Stimulated activated CD8-positive, alpha-beta memory T cell treated with anti-CD3 and anti-CD28 coated beads, Interleukin-12 subunit alpha, Interleukin-12 subunit beta, amount 100 ng/mL, for 24 hours (primary cell): ENCODE data around the gene ADGRF5.

Source experiments
- DNase-seq: peaks from one replicate; pipeline ENCODE4 v3.0.0-alpha.2; 2020; ENCODE audit errors: extremely low read depth

ADGRF5 gene

DNA sequence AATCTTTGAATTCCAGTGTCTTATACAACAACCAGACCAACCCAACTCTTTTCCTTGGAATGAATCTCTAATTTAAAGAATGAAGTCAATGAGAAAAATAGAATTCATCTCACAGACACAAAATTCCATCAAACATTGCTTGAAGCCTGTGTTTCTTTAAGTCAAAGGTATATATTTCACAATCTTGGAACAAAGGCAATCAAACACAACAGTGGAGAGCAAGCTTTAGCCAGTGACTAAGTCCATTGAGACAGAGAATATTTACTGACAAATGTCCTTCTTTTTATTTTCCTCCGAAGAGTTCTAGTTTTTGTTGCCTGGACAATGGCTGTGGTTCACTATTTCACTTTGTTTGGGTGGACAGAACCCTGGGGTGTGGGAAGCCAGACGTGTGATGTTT is 92.8 kb downstream of the ADGRF5 start:
- no peak for DNase-seq

DNA sequence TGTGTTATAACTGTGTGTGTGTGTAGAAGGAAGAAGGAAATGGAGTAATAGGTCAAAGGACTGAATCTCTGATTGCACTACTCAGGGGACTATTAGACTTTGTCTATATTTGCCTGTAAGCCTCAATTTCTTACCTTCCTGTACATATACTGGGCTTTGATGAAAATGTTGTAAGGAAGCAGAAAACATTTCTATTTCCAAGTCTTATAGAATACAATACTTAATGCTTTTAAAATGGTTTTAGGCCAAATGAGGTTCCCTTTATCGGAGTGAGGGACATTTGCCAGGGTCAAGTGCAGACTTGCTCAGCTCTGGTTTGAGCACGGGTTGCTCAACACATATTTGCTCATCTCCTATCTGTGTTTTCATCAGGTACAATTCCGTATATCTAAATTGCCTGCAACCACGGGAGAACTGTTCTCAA is 100.3 kb downstream of the ADGRF5 start:
- DNase-seq, result no peak

DNA sequence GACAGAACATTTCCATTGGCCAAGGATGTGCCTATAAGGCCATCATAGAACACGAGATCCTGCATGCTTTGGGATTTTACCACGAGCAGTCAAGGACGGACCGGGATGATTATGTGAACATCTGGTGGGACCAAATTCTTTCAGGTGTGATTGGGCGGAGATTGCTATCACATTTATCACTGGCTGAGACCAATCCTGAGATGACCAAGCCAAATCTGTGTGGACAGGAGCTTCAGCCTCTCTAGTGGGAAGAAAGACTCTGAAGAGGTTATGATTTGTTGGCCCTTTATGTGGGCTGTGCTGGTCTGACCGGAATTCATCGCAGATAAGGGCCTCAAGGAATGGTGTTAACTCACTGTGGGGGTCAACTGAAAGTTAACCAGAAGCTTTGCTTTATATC is 102.2 kb downstream of the ADGRF5 start:
- DNase-seq, result no peak

DNA sequence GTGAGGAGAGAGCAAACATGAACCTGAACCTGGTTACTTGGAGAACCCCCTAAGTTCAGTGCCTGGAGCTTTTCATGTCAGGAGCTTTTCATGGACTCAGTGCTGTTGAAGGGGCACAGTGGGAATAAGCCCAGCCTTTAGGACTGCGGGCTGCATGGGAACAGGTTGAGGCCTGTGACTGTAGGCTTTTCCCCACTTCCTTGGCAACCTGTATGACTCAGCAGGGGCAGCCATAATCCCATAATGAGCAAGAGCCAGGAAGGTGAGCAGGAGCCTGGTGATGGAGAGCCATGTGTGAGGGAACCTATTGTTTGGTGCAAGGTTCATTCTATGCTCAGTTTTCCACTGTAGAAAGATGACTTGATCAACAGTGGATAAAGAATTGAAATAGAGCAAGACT is 105.1 kb downstream of the ADGRF5 start:
- DNase-seq, result no peak

DNA sequence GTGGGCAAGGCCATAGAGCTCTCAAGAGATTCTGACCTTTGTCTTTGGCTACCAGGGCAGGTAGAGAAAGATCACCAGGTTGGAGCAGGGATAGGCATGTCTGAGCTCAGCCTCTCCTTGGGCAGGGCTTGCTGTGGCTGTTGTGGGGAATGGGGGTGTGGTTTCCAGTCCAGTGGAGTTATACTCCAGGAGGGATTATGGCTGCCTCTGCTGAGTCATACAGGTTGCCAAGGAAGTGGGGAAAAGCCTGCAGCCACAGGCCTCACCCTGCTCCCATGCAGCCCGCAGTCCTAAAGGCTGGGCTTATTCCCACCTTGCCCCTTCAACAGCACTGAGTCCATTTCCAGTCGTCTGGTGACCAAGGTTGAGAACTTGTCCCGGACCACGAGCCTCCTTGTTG is 106.6 kb downstream of the ADGRF5 start:
- no peak for DNase-seq

DNA sequence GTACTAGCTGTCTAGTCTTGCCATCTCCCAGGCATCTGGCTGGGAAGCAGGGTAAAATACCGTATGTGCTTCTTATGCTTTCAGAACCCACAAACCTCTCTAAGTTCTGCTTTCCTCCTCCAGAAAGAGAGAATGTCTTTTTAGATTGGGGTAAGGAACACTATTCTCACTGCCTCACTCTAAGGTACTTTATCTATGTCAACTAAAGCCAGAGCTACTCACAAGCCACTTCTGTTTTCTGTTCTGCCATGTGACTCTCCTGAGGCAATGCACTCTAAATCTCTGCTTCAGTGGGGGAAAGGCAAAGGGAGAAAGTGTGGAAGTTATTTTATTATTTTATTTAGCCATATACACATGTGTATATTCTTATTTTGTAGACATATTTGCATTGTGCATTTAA is 112.9 kb downstream of the ADGRF5 start:
- DNase-seq, result no peak
